Calu3 (cell line): ENCODE results near the gene CLEC16A. TPM values are rescaled to one million over a fixed set of nuclear protein-coding genes. Genes with fewer than 3 reads are reported as not detected.

Source experiments
- BruUV-seq: library from RNA; stranded (reverse); fragments of 400-500 nt; replicated peaks from 2 replicates; lab custom pipeline; 2021; lab: Mats Ljungman, UMichigan
- CTCF ChIA-PET: fragments of 300-600 bp; sonication (Branson Sonifier 250); formaldehyde crosslinking; loops from one replicate; lab custom pipeline; 2022; ENCODE audit warnings: antibody characterized with exemption; lab: Charles Lee
- DNase-seq: peaks from one replicate; pipeline ENCODE4 v3.0.0; 2022
- H3K27ac Mint-ChIP-seq: one replicate; pipeline ENCODE4 v1.8.0; 2022; ENCODE audit warnings: mixed read lengths; ENCODE audit not compliant: unreplicated experiment
- H3K27me3 Mint-ChIP-seq: one replicate; pipeline ENCODE4 v1.8.0; 2022; ENCODE audit warnings: mixed read lengths; ENCODE audit not compliant: unreplicated experiment
- H3K36me3 Mint-ChIP-seq: one replicate; pipeline ENCODE4 v1.8.0; 2022; ENCODE audit warnings: mild to moderate bottlenecking, moderate library complexity, mixed read lengths; ENCODE audit not compliant: insufficient read depth, unreplicated experiment
- H3K4me1 Mint-ChIP-seq: one replicate; pipeline ENCODE4 v1.8.0; 2022; ENCODE audit warnings: mild to moderate bottlenecking, low read depth, mixed read lengths; ENCODE audit not compliant: unreplicated experiment
- H3K4me3 Mint-ChIP-seq: one replicate; pipeline ENCODE4 v1.8.0; 2022; ENCODE audit warnings: mild to moderate bottlenecking, low read depth, moderate library complexity, mixed read lengths; ENCODE audit not compliant: unreplicated experiment
- H3K9me3 Mint-ChIP-seq: one replicate; pipeline ENCODE4 v1.8.0; 2022; ENCODE audit warnings: low read depth, mixed read lengths; ENCODE audit not compliant: unreplicated experiment
- CTCF ChIP-seq: fragments of 200-600 bp; IDR thresholded peaks from one replicate; pipeline ENCODE4 v1.8.0; 2022; ENCODE audit warnings: antibody characterized with exemption; ENCODE audit not compliant: unreplicated experiment
- intact Hi-C: fragments of 100-400 bp; cut with micrococcal nuclease; formaldehyde crosslinking; loops from one replicate; pipeline ENCODE4 v1.10.0; 2022; ENCODE audit not compliant: unreplicated experiment
- total RNA-seq: library from RNA; stranded (reverse); gene quantifications from 2 replicates; pipeline ENCODE4 v1.2.3, GENCODE V29; 2022

CLEC16A gene
- total RNA-seq, 1 experiment from 2014 or later = 33.0 TPM

DNA sequence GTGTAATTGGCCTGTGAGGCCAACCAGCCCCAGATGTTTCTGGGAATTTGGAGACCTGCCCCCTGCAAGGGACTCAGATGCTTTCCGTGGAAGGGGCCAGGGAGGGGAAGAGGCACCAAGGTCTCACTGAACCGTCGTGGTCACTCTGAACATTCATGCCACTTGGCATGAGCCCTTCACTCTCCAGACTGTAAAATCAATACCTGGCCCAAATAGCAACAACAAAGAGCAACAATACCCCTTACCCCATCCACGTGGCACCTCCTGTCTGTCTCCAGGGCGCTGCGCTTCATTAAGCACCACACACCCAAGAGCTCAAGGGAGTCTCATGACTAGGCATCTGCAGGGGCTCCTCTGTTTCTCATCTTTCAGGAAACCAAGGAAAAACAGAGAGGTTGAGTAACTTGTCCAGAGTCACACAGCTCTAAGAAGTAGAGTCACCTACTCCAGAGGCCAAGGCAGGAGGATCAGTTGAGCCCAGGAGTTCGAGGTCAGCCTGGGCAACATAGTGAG lies 258.8 kb downstream of the CLEC16A start:
- CTCF ChIA-PET = no interaction called here
- H3K4me3 Mint-ChIP-seq = no peak overlapping the region
- BruUV-seq = no TSS peak
- H3K27ac Mint-ChIP-seq = peak overlapping the region; percentile 98
- peaks cover 49% of the 10 kb centered on the region for H3K4me1 Mint-ChIP-seq
- no peaks in the 10 kb centered on the region for H3K9me3 Mint-ChIP-seq
- H3K36me3 Mint-ChIP-seq = peaks cover 25% of the 10 kb centered on the region
- H3K27me3 Mint-ChIP-seq = no peaks in the 10 kb centered on the region
- intact Hi-C loops = no loop called here
- no peak for DNase-seq
- TF ChIP-seq CTCF = no peak

DNA sequence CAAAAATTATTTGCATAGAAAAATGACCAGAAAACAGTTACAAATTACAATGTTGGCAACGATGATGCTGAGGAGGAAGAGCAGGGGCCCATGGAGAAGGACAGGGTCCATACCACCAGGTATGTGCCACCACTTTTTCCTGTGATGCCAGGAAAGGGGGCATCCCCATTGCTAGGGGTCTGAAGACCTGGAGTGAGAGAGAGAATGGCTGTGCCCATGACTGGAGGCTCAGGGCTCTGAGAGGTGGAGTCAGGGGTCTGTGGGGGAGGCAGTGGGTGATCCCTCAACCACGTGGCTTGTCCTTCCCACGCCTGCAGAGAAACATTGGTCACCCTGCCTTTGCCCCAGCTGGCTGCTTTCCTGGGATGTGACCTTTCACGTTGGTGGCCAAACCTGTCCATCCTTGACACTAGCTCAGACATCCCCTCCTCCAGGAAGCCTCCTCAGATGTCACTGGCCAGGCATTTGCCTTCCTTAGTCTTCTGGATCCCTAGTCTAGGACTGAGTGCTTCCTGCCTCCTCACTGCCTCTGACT lies 260.2 kb downstream of the CLEC16A start:
- Mint-ChIP-seq H3K27me3 (no peaks in the 10 kb centered on the region), H3K9me3 (no peaks in the 10 kb centered on the region), H3K36me3 (peaks cover 24% of the 10 kb centered on the region), H3K4me1 (peaks cover 41% of the 10 kb centered on the region), H3K27ac (no peak overlapping the region), H3K4me3 (no peak overlapping the region)
- no peak for DNase-seq
- TF ChIP-seq CTCF = no peak
- BruUV-seq = no TSS peak
- CTCF ChIA-PET = interaction anchor here (1.7 kb wide), 1 partner anchor 71 kb away, joined by 4 read pairs; no protein-coding TSS in a partner anchor
- intact Hi-C loops = loop anchor here (5.0 kb wide), 1 partner anchor 53 kb away; the partner anchor contains the start of gene SOCS1

DNA sequence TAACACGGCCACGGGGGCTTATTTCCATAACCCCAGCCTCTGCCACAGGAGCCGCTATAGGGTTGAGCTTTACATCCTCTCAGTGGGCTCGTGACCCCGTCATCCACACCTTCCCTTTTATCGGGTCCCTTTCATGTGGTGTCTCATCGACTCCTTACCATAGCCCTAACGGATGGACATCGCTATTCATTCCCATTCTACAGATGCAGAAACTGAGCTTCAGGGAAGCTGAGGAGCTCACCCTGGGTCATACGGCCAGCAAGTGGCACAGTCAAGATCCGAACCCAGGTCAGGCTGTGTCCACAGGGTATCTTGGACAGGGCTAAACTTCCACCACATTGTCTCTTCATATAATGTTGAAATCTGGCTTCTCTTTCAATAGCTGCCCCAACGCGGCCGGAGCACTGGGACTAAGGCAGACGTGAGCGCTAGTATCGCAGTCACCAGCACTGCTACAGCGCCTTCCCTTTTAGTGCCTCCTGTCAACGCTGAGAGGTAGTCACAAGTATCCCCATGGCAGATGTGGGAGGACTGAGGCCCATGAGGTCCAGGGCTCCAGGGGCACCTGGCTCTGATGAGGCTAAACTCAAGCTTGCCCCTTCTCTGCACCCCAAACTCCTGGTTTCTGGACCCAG lies 260.8 kb downstream of the CLEC16A start:
- H3K4me1 Mint-ChIP-seq = peaks cover 41% of the 10 kb centered on the region
- intact Hi-C loops = loop anchor here (5.0 kb wide), 1 partner anchor 52 kb away; the partner anchor contains the start of gene SOCS1
- DNase-seq = no peak
- no TSS peak for BruUV-seq
- no peak overlapping the region for H3K4me3 Mint-ChIP-seq
- no peak for TF ChIP-seq CTCF
- no peaks in the 10 kb centered on the region for H3K27me3 Mint-ChIP-seq
- H3K27ac Mint-ChIP-seq = no peak overlapping the region
- CTCF ChIA-PET = interaction anchor here (1.2 to 1.7 kb wide), 3 partner anchors 11 to 72 kb away, joined by 3 to 4 read pairs (median 4); partner anchors contain the start of gene SOCS1
- H3K9me3 Mint-ChIP-seq = no peaks in the 10 kb centered on the region
- H3K36me3 Mint-ChIP-seq = peaks cover 24% of the 10 kb centered on the region

- CTCF ChIA-PET = interaction anchor here (0.8 to 1.7 kb wide), 4 partner anchors 10 to 73 kb away, joined by 3 to 7 read pairs (median 4); partner anchors contain the start of gene SOCS1
- peaks cover 26% of the 10 kb centered on the region for H3K36me3 Mint-ChIP-seq
- no peaks in the 10 kb centered on the region for H3K9me3 Mint-ChIP-seq
- BruUV-seq = no TSS peak
- intact Hi-C loops = loop anchor here (5.0 kb wide), 1 partner anchor 51 kb away; the partner anchor contains the start of gene SOCS1
- H3K27ac Mint-ChIP-seq = peak overlapping the region; percentile 15
- no peak for TF ChIP-seq CTCF
- peaks cover 6% of the 10 kb centered on the region for H3K27me3 Mint-ChIP-seq
- H3K4me1 Mint-ChIP-seq = peaks cover 37% of the 10 kb centered on the region
- DNase-seq = peak; percentile 77
- no peak overlapping the region for H3K4me3 Mint-ChIP-seq
Measured at GRCh38 chr16:11205754-11206581, 261.6 kb downstream of the CLEC16A start.
